K562 (cell line): ENCODE results near the gene SEZ6. TPM values are rescaled to one million over a fixed set of nuclear protein-coding genes. Genes with fewer than 3 reads are reported as not detected.

Experiments
- ATAC-seq: fragments of 200-7000 bp; cut with Tn5 transposase; 3 replicates; pipeline ENCODE4 v1.9.1; 2020; ENCODE audit warnings: moderate library complexity
- BruUV-seq: library from RNA; stranded (reverse); fragments of 400-500 nt; replicated peaks from 2 replicates; lab custom pipeline; 2021; lab: Mats Ljungman, UMichigan
- CTCF ChIA-PET: fragments of 300-600 bp; formaldehyde crosslinking; extraction: SDS; loops from one replicate; lab custom pipeline; 2021; ENCODE audit warnings: low intra/inter-chr PET ratio; lab: Yijun Ruan, JAX
- POLR2A ChIA-PET: fragments of 300-600, 350-650 bp; sonication (Branson Sonifier 250); formaldehyde crosslinking; extraction: SDS; loops from one replicate; lab custom pipeline; 2021; ENCODE audit warnings: antibody characterized with exemption, inconsistent platforms; lab: Yijun Ruan, JAX
- DNase-seq, 4 experiments: peaks; one replicate each; pipeline versions ENCODE4 v3.0.0 to v3.0.0-alpha.2; 2011 to 2018; ENCODE audit warnings: low spot score in 3 of 4, mixed read lengths in 3 of 4; ENCODE audit errors: extremely low read depth in 1 of 4
- FAIRE-seq: peaks from 2 replicates; lab custom pipeline; 2011; peaks lifted over from hg19 to GRCh38; lab: Jason Lieb, UNC
- H2AFZ ChIP-seq: 2 replicates; pipeline ENCODE4 v1.6.0; 2011; ENCODE audit warnings: low read depth, low read length, control low read depth, inconsistent platforms
- H3K27ac ChIP-seq: fragments of 200-600 bp; 3 replicates; pipeline ENCODE4 v1.8.0; 2011; ENCODE audit warnings: low read depth, mild to moderate bottlenecking, control low read depth, inconsistent platforms, low read length, moderate library complexity, mixed read lengths; ENCODE audit errors: extremely low read depth
- H3K27me3 ChIP-seq, 2 experiments: fragments of 300-600 bp in 1 of 2; 2 replicates in 1 of 2; 3 replicates in 1 of 2; pipeline versions ENCODE4 v1.6.0 to v1.8.0; 2011; ENCODE audit warnings: inconsistent platforms in 2 of 2, low read length in 2 of 2, mild to moderate bottlenecking in 1 of 2, mixed read lengths in 1 of 2, moderate library complexity in 1 of 2; ENCODE audit not compliant: control insufficient read depth in 2 of 2, insufficient read depth in 2 of 2
- H3K36me3 ChIP-seq: fragments of 300-600 bp; 3 replicates; pipeline ENCODE4 v1.8.0; 2011; ENCODE audit warnings: mild to moderate bottlenecking, low read length, inconsistent platforms; ENCODE audit not compliant: control insufficient read depth, insufficient read depth
- H3K4me1 ChIP-seq, 2 experiments: fragments of 200-600 bp in 1 of 2; replicated peaks in 1 of 2; 2 replicates in 1 of 2; 3 replicates in 1 of 2; pipeline versions ENCODE4 v1.5.1 to v1.8.0; 2011; ENCODE audit warnings: inconsistent platforms in 2 of 2, low read length in 2 of 2, mild to moderate bottlenecking in 1 of 2, mixed read lengths in 1 of 2, moderate library complexity in 1 of 2; ENCODE audit not compliant: control insufficient read depth in 2 of 2, insufficient read depth in 2 of 2
- H3K4me2 ChIP-seq: 2 replicates; pipeline ENCODE4 v1.6.1; 2011; ENCODE audit warnings: low read length, control low read depth, inconsistent platforms, mixed read lengths; ENCODE audit not compliant: insufficient read depth
- H3K4me3 ChIP-seq: fragments of 200-600 bp; sonication (generic), shearing (Covaris generic); 2 replicates; pipeline ENCODE4 v1.5.1; 2016; ENCODE audit warnings: control low read depth, inconsistent platforms
- H3K79me2 ChIP-seq: fragments of 200-600 bp; 3 replicates; pipeline ENCODE4 v1.8.0; 2011; ENCODE audit warnings: low read length, inconsistent platforms; ENCODE audit not compliant: control insufficient read depth, insufficient read depth
- H3K9ac ChIP-seq, 2 experiments: 2 replicates each; pipeline versions ENCODE4 v1.6.0 to v1.6.1; 2011; ENCODE audit warnings: low read depth in 2 of 2, low read length in 2 of 2, control low read depth in 1 of 2, inconsistent platforms in 1 of 2, mild to moderate bottlenecking in 1 of 2, mixed read lengths in 1 of 2; ENCODE audit not compliant: insufficient read depth in 1 of 2
- H3K9me1 ChIP-seq: one replicate; pipeline ENCODE4 v1.6.0; 2011; ENCODE audit warnings: inconsistent platforms, mild to moderate bottlenecking, low read length, moderate library complexity; ENCODE audit not compliant: control insufficient read depth, insufficient read depth
- H3K9me3 ChIP-seq: replicated peaks from 2 replicates; pipeline ENCODE4 v1.5.1; 2011; ENCODE audit warnings: low read depth, low read length, inconsistent platforms; ENCODE audit not compliant: control insufficient read depth, insufficient read depth
- H4K20me1 ChIP-seq: replicated peaks from 2 replicates; pipeline ENCODE4 v1.6.1; 2011; ENCODE audit warnings: low read length, inconsistent platforms, mixed read lengths; ENCODE audit not compliant: control insufficient read depth, insufficient read depth
- HMBOX1 ChIP-seq: sonication (generic); IDR thresholded peaks from 2 replicates; pipeline ENCODE4 v1.6.1; 2016
- NFE2 ChIP-seq: IDR thresholded peaks from 2 replicates; pipeline ENCODE4 v1.6.1; 2014; ENCODE audit warnings: antibody characterized with exemption, low read depth
- RFX7 ChIP-seq: fragments of 250-450 bp; sonication (Bioruptor Pico); IDR thresholded peaks from 2 replicates; pipeline ENCODE4 v1.5.1; 2021; ENCODE audit warnings: mild to moderate bottlenecking
- ZNF551 ChIP-seq: fragments of 250-450 bp; sonication (Bioruptor Pico); IDR thresholded peaks from 2 replicates; pipeline ENCODE4 v1.5.0; 2021; ENCODE audit warnings: mild to moderate bottlenecking, moderate library complexity
- ZNF766 ChIP-seq: fragments of 200-800 bp; sonication (Bioruptor generic); conservative IDR thresholded peaks from 2 replicates; pipeline ENCODE4 v1.6.1; 2016; ENCODE audit warnings: missing genetic modification characterization, missing compliant biosample characterization
- WGBS: fragments of 100-300 bp; shearing (Covaris generic); methylation state at CpG from one replicate; pipeline ENCODE4 v1.1.6; 2016; ENCODE audit warnings: low coverage, mixed read lengths; ENCODE audit not compliant: insufficient coverage; ENCODE audit errors: missing lambda C conversion rate; 5-methylcytosine and 5-hydroxymethylcytosine counted together
- in situ Hi-C: fragments of 300-500 bp; cut with MboI; formaldehyde crosslinking; loops from 4 replicates; pipeline ENCODE4 v1.15.0; 2018; ENCODE audit warnings: inconsistent platforms, mixed read lengths
- intact Hi-C: fragments of 100-400 bp; cut with micrococcal nuclease; formaldehyde crosslinking; loops from 2 replicates; pipeline ENCODE4 v1.14.2; 2022
- polyA plus RNA-seq, 8 experiments: library from polyadenylated mRNA; depleted of rRNA in 4 of 8; stranded (reverse) in 5 of 8; unstranded in 3 of 8; fragments of >200 nt; fragmentation: Nextera tagmentation in 2 of 8; fragmentation: Illumina TruSeq in 1 of 8; extraction: Ambion mirVana in 2 of 8; extraction: Trizol in 1 of 8; gene quantifications; 2 replicates each; pipeline versions ENCODE4 v1.2.1 to v1.2.3, GENCODE V29; 2011 to 2014; ENCODE audit warnings: inconsistent platforms in 1 of 8, missing spikeins in 1 of 8
- total RNA-seq, 7 experiments: library from RNA; depleted of rRNA in 6 of 7; stranded (reverse); fragments of >200 nt in 6 of 7; fragmentation: Illumina TruSeq in 2 of 7; extraction: Trizol in 2 of 7; gene quantifications; 2 replicates each; pipeline versions ENCODE4 v1.2.1 to v1.2.3, GENCODE V29; 2011 to 2021; ENCODE audit warnings: low replicate concordance in 1 of 7

SEZ6 gene
- total and polyA plus RNA-seq, 9 of the 15 experiments (the other 6 are each of a cell fraction or from before 2014, with no cell fraction given): not detected

GRCh38 chr17:28946239-28946638, 59.6 kb downstream of the SEZ6 start:
- TF ChIP-seq NFE2: peak; percentile 25; the same call in 1 of the 2 replicates
- no peak for TF ChIP-seq ZNF551 (CRISPR knock-in tag)
- TF ChIP-seq RFX7 (CRISPR knock-in tag): no peak
- TF ChIP-seq HMBOX1: peak; percentile 92
- TF ChIP-seq ZNF766 (CRISPR knock-in tag): 0 out of 2 replicates have a peak, but pooled peaks have one; percentile 21
- WGBS: 62% methylated on average over 4 of the region's 4 CpGs
- CTCF ChIA-PET: no interaction called here
- no TSS peak for BruUV-seq
- POLR2A ChIA-PET: interaction anchor here (0.7 to 2.2 kb wide), 4 partner anchors 9 to 49 kb away, joined by 3 to 8 read pairs (median 5); no protein-coding TSS in a partner anchor
- intact Hi-C loops: no loop called here
- no peaks in the 10 kb centered on the region for H3K9me1 ChIP-seq
- ATAC-seq: no peak
- peaks cover 11 to 18% of the 10 kb centered on the region in 2 experiments; a peak in 4 of 5 replicates for H3K4me1 ChIP-seq
- no peak for DNase-seq
- FAIRE-seq: no peak
- no peak overlapping the region for H2AFZ ChIP-seq
- no peak overlapping the region for H3K9ac ChIP-seq
- no peaks in the 10 kb centered on the region for H3K27me3 ChIP-seq
- H3K27ac ChIP-seq: no peak overlapping the region
- peaks cover 95% of the 10 kb centered on the region for H3K79me2 ChIP-seq
- no peaks in the 10 kb centered on the region for H3K9me3 ChIP-seq
- peaks cover 6% of the 10 kb centered on the region; the same call in 1 of the 2 replicates for H4K20me1 ChIP-seq
- in situ Hi-C loops: no loop called here
- no peak overlapping the region for H3K4me3 ChIP-seq
- H3K36me3 ChIP-seq: peaks cover 62% of the 10 kb centered on the region
- H3K4me2 ChIP-seq: no peak overlapping the region
